Measurements from ENCODE around the gene NCR1. TPM values are rescaled to one million over a fixed set of nuclear protein-coding genes. Genes with fewer than 3 reads are reported as not detected.
"Not testable (repeated sequence)": the region's sequence is repeated elsewhere in the genome, so short reads cannot be mapped to it uniquely, and the experiment has no call there.

Gene NCR1
- total and polyA plus RNA-seq, 12 donors: 0.17 to 0.55 TPM; not detected in 10

- TF ChIP-seq, protein P1, sequence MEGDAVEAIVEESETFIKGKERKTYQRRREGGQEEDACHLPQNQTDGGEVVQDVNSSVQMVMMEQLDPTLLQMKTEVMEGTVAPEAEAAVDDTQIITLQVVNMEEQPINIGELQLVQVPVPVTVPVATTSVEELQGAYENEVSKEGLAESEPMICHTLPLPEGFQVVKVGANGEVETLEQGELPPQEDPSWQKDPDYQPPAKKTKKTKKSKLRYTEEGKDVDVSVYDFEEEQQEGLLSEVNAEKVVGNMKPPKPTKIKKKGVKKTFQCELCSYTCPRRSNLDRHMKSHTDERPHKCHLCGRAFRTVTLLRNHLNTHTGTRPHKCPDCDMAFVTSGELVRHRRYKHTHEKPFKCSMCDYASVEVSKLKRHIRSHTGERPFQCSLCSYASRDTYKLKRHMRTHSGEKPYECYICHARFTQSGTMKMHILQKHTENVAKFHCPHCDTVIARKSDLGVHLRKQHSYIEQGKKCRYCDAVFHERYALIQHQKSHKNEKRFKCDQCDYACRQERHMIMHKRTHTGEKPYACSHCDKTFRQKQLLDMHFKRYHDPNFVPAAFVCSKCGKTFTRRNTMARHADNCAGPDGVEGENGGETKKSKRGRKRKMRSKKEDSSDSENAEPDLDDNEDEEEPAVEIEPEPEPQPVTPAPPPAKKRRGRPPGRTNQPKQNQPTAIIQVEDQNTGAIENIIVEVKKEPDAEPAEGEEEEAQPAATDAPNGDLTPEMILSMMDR (IDR thresholded peaks at IDR 0.05): no peak
- no peak for TF ChIP-seq POLR2A (IDR thresholded peaks at IDR 0.05)
- Histone ChIP-seq H3K4me1 (replicated peaks in 1 of 2) (no peaks in the 10 kb centered on the region), H3K9me3 (replicated peaks in 1 of 3) (no peaks in the 10 kb centered on the region), H3K36me3 (replicated peaks in 1 of 2) (no peaks in the 10 kb centered on the region), H3K27me3 (no peaks in the 10 kb centered on the region), H3K4me3 (no peak overlapping the region), H3K27ac (no peak overlapping the region)
- WGBS, 4 donors: 61 to 80% (median 79%) methylated on average over 2 of the region's 2 CpGs
- intact Hi-C loops (cut with DNase I): no loop called here
- no peak for DNase-seq
These were observed 9.9 kb upstream of the NCR1 start for GRCh38 chr19:54896036-54896435.

DNA sequence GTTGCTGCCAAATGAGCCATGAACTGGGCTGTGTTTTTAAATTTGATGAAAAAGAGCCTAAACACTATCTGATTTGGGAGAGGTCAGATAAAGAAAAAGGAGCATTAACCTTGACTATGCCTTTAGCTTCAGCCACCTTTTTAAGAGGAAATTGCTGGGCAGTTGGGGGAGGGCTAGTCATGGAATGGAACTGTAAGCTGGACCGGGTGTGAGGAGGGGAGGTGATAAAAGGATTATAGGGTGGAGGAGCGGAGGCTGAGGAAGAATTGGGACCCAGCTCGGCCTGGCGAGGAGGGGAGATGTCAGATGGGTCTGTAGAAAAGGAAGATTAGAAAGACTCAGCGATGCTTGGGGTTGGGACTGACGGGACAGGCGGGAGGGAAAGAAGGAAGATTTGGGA is 7.3 kb upstream of the NCR1 start:
- H3K9me3 ChIP-seq (replicated peaks in 1 of 3); H3K27me3 ChIP-seq; H3K4me1 ChIP-seq (replicated peaks in 1 of 2); H3K36me3 ChIP-seq (replicated peaks in 1 of 2); intact Hi-C loops (cut with DNase I); H3K27ac ChIP-seq; H3K4me3 ChIP-seq: not testable (repeated sequence)
- 74 to 86% (median 80%) methylated on average over 7 of the region's 7 CpGs for WGBS, 4 donors
- DNase-seq: peak in 1 of 7 donors; percentile 6

GRCh38 chr19:54899646-54900045 is 6.3 kb upstream of the NCR1 start:
- DNase-seq; H3K9me3 ChIP-seq (replicated peaks in 1 of 3); H3K4me1 ChIP-seq (replicated peaks in 1 of 2); H3K27ac ChIP-seq; H3K4me3 ChIP-seq; intact Hi-C loops (cut with DNase I); H3K36me3 ChIP-seq (replicated peaks in 1 of 2); H3K27me3 ChIP-seq: not testable (repeated sequence)
- WGBS, 4 donors: 72 to 80% (median 77%) methylated on average over 9 of the region's 9 CpGs

DNA sequence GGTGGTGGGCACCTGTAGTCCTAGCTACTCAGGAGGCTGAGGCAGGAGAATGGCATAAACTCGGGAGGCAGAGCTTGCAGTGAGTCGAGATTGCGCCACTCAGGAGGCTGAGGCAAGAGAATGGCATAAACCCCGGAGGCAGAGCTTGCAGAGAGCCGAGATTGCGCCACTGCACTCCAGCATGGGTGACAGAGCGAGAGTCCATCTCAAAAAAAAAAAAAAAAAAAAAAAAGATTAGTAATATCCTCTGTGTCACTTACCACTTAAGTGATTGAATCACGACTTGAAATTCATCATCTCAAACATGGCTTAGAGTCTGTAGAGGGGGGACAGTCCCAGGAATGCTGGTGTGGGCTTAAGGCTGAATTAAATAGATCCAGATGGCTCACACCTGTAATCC is 4.8 kb upstream of the NCR1 start:
- H3K27me3 ChIP-seq; intact Hi-C loops (cut with DNase I); H3K36me3 ChIP-seq (replicated peaks in 1 of 2); H3K27ac ChIP-seq; H3K4me3 ChIP-seq; H3K4me1 ChIP-seq (replicated peaks in 1 of 2); H3K9me3 ChIP-seq (replicated peaks in 1 of 3): not testable (repeated sequence)
- DNase-seq: peak in 1 of 7 donors; percentile 31
- WGBS, 4 donors: 65 to 82% (median 73%) methylated on average over 7 to 8 of the region's 8 CpGs

DNA sequence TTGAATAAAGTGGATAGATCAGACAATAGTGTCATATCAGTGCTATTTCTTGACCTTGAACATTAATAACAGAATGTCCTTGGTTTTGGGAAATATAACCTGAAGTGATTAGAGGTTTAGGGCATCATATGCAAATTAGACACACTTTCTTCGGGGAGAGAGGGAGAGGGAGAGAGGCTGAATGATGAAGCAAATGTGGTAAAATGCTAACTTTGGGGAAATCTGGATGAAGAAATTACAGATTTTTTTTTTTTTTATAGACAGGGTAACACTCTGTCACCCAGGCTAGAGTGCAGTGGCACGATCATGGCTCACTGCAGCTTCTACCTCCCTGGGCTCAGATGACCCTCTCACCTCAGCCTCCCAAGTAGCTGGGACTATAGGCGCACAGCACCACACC is 3.9 kb upstream of the NCR1 start:
- intact Hi-C loops (cut with DNase I): no loop called here
- 66 to 79% (median 74%) methylated on average over 3 of the region's 3 CpGs for WGBS, 4 donors

GRCh38 chr19:54903303-54903702 is 2.6 kb upstream of the NCR1 start:
- no peak for TF ChIP-seq POLR2A (IDR thresholded peaks at IDR 0.05)
- TF ChIP-seq, protein P1 (IDR thresholded peaks at IDR 0.05): no peak
- 80 to 90% (median 83%) methylated on average over 6 of the region's 6 CpGs for WGBS, 4 donors
- intact Hi-C loops (cut with DNase I): no loop called here

More for the DNA sequence above, 3.9 kb upstream of the NCR1 start:
- H3K9me3 ChIP-seq (replicated peaks in 1 of 3): no peaks in the 10 kb centered on the region
- H3K27me3 ChIP-seq: no peaks in the 10 kb centered on the region
- no peak for TF ChIP-seq POLR2A (IDR thresholded peaks at IDR 0.05)
- TF ChIP-seq, protein P1 (IDR thresholded peaks at IDR 0.05): no peak
- H3K4me3 ChIP-seq: no peak overlapping the region
- no peak for DNase-seq
- H3K36me3 ChIP-seq (replicated peaks in 1 of 2): no peaks in the 10 kb centered on the region
- no peaks in the 10 kb centered on the region for H3K4me1 ChIP-seq (replicated peaks in 1 of 2)
- H3K27ac ChIP-seq: no peak overlapping the region

DNA sequence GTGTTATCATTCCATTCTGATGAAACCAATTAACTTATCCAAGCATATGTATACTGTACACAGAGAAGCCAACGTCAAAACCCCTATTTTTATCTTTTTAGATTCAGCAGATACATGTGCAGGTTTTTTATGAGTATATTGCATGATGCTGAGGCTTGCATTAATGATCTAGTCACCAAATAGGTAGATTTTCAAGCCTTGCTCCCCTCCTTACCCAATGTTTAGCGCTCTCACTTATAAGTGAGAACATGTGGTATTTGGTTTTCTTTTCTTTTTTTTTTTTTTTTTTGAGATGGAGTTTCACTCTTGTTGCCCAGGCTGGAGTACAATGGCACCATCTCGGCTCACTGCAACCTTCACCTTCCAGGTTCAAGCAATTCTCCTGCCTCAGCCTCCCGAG is 1.7 kb upstream of the NCR1 start:
- H3K36me3 ChIP-seq (replicated peaks in 1 of 2); H3K27ac ChIP-seq; intact Hi-C loops (cut with DNase I); H3K9me3 ChIP-seq (replicated peaks in 1 of 3); DNase-seq; H3K27me3 ChIP-seq; H3K4me3 ChIP-seq; H3K4me1 ChIP-seq (replicated peaks in 1 of 2): not testable (repeated sequence)
- WGBS, 4 donors: 70 to 85% (median 78%) methylated on average over 4 of the region's 4 CpGs

More at GRCh38 chr19:54903303-54903702, 2.6 kb upstream of the NCR1 start:
- H3K4me1 ChIP-seq (replicated peaks in 1 of 2): no peaks in the 10 kb centered on the region
- no peaks in the 10 kb centered on the region for H3K9me3 ChIP-seq (replicated peaks in 1 of 3)
- H3K27me3 ChIP-seq: no peaks in the 10 kb centered on the region
- DNase-seq: no peak
- no peak overlapping the region for H3K27ac ChIP-seq
- no peak overlapping the region for H3K4me3 ChIP-seq
- no peaks in the 10 kb centered on the region for H3K36me3 ChIP-seq (replicated peaks in 1 of 2)
